GM13977 (cell line): ENCODE measurements around the gene CDC42SE1.

Experiments
- DNase-seq: peaks from one replicate; pipeline ENCODE4 v3.0.0; 2012; ENCODE audit warnings: low spot score
- CTCF ChIP-seq: IDR thresholded peaks from 2 replicates; pipeline ENCODE4 v1.5.1; 2012; ENCODE audit warnings: mild to moderate bottlenecking, control low read depth; ENCODE audit not compliant: insufficient read depth; ENCODE audit errors: extremely low read depth, missing control alignments
- in situ Hi-C: fragments of 300-500 bp; cut with MboI; formaldehyde crosslinking; loops from one replicate; pipeline ENCODE4 v1.12.0; 2022; ENCODE audit warnings: low sequenced_read_pairs, low pct_unique_long_range_greater_than_20kb, mixed read lengths, inconsistent platforms; ENCODE audit not compliant: unreplicated experiment

The CDC42SE1 gene

DNA sequence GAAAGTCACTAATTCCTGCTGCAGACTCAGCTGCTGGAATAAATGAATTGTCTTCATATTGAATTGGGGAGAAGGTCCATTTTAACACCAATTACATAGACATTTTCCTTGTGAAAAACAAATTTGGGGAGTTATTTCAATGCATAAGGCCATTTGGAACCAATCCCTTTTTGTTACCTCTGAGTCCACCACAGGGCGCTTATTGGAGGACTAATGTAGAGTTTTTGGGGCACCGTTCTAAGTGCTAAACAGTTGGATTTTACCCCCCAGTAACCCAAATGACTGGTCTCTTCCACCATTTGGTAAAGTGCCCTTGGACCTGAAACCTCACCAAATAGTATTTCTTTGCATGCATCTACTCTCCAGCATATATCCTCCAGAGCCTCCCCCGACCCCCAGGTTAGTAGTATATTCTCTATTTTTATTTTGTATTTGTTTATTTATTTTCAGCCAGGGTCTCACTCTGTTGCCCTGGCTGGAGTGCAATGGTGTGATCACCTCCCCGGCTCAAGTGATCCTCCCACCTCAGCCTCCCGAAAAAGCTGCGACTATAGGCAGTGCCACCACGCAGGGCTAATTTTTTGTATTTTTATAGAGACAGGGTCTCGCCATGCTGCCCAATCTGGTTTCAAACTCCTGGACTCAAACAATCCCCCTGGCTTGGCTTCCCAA, 49.6 kb downstream of the CDC42SE1 start:
- TF ChIP-seq CTCF, result no peak
- in situ Hi-C loops, result no loop called here
- DNase-seq, result no peak

- no peak for DNase-seq
- in situ Hi-C loops, result no loop called here
- TF ChIP-seq CTCF, result no peak
Measured at GRCh38 chr1:151009206-151009587, 50.2 kb downstream of the CDC42SE1 start.

GRCh38 chr1:151008244-151009205, 50.9 kb downstream of the CDC42SE1 start, which contains the start of gene PRUNE1:
Gene PRUNE1, plus strand, starts transcription at chr1:151008449. Its CDS starts 184 bp downstream, at chr1:151008633.
- in situ Hi-C loops, result no loop called here
- peak; percentile 98 for DNase-seq

GRCh38 chr1:151007853-151008243, 51.6 kb downstream of the CDC42SE1 start:
- DNase-seq, result no peak
- in situ Hi-C loops, result no loop called here
- no peak for TF ChIP-seq CTCF

More at GRCh38 chr1:151008244-151009205, 50.9 kb downstream of the CDC42SE1 start, which contains the start of gene PRUNE1:
- TF ChIP-seq CTCF, result no peak

DNA sequence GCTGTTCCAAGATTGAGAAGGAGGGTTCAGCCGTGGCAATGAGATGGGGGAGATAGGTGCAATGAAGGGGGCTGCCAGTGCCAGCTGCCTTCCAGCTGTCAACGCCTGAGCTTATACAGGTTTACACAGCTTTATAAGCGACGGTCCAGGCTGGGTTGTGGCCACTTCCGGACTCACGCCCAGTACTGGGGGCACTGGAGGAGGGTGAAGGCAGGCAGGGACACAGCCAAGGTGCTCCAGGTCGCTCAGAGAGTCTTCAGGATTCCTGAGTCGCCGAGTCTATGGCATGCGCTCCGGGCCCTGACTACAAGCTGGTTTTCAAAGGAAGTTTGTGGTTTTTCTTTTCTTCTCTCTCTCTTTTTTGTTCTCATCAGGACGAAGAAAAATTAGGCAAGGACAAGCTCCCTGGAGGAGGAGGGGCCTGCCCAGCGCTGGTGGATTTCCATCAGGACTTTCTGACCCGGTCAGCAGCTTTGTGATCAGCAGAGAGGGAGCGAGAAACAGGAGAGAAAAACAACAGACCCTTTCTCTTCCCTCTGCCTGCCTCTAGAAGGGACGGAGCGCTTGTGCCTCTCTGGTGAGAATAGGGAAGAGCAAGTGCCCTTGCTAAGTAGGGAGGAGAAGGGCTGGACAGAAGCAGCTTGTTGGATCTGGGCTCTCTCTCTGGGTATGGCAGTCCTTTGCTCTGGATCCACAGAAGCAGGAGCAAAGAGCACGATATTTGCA, 52.9 kb downstream of the CDC42SE1 start, which contains the start of gene MINDY1:
MINDY1 (minus strand) TSS at position 576 of the 726 bp plus-strand sequence. CDS start 4,285 bp downstream, outside the sequence.
- in situ Hi-C loops, result no loop called here

More for the DNA sequence above, 52.9 kb downstream of the CDC42SE1 start, which contains the start of gene MINDY1:
- TF ChIP-seq CTCF, result peak; percentile 31
- DNase-seq, result peak; percentile 70
